Measurements from ENCODE around the gene DPP6.

- no peak for TF ChIP-seq CTCF (conservative IDR thresholded peaks at IDR 0.05; ENCODE audit: low read depth, low read length)
- no peak for TF ChIP-seq EZH2phosphoT487 (IDR thresholded peaks at IDR 0.05; ENCODE audit: borderline replicate concordance, low read length)
- TF ChIP-seq EZH2 (IDR thresholded peaks at IDR 0.05; ENCODE audit: low read length, unreplicated experiment), result no peak
These were observed 291.7 kb downstream of the DPP6 start for GRCh38 chr7:154343778-154344412.
